H9 (cell line): ENCODE data around the gene CCDC13. TPM values are rescaled to one million over a fixed set of nuclear protein-coding genes. Genes with fewer than 3 reads are reported as not detected.

Experiments used
- DNase-seq: peaks from one replicate; pipeline ENCODE4 v3.0.0-alpha.2; 2017
- H2AFZ ChIP-seq: one replicate; pipeline ENCODE4 v1.6.1; 2013; ENCODE audit warnings: mild to moderate bottlenecking, low read length, control low read depth, moderate library complexity
- H2AK5ac ChIP-seq: 2 replicates; pipeline ENCODE4 v1.6.1; 2013; ENCODE audit warnings: low read length, control low read depth, mixed read lengths; ENCODE audit not compliant: insufficient read length
- H2BK120ac ChIP-seq: one replicate; pipeline ENCODE4 v1.6.1; 2013; ENCODE audit warnings: low read depth, mild to moderate bottlenecking, low read length, control low read depth, inconsistent platforms; ENCODE audit not compliant: poor library complexity, severe bottlenecking
- H2BK12ac ChIP-seq: 2 replicates; pipeline ENCODE4 v1.6.1; 2013; ENCODE audit warnings: low read length, control low read depth, mixed read lengths, low read depth; ENCODE audit not compliant: insufficient read length
- H2BK15ac ChIP-seq: 2 replicates; pipeline ENCODE4 v1.6.1; 2013; ENCODE audit warnings: low read depth, low read length, control low read depth
- H2BK20ac ChIP-seq: one replicate; pipeline ENCODE4 v1.6.1; 2013; ENCODE audit warnings: low read depth, mild to moderate bottlenecking, low read length, control low read depth, inconsistent platforms; ENCODE audit not compliant: poor library complexity, severe bottlenecking
- H2BK5ac ChIP-seq: 2 replicates; pipeline ENCODE4 v1.6.1; 2013; ENCODE audit warnings: low read length, control low read depth, mixed read lengths; ENCODE audit not compliant: insufficient read length
- H3K14ac ChIP-seq: 2 replicates; pipeline ENCODE4 v1.6.1; 2013; ENCODE audit warnings: low read length, control low read depth; ENCODE audit not compliant: insufficient read depth
- H3K18ac ChIP-seq: 2 replicates; pipeline ENCODE4 v1.6.1; 2013; ENCODE audit warnings: low read depth, mild to moderate bottlenecking, mixed read lengths, low read length, control low read depth; ENCODE audit not compliant: insufficient read length
- H3K23ac ChIP-seq: 2 replicates; pipeline ENCODE4 v1.6.1; 2013; ENCODE audit warnings: low read length, control low read depth, mixed read lengths, low read depth; ENCODE audit not compliant: insufficient read length
- H3K23me2 ChIP-seq: 2 replicates; pipeline ENCODE4 v1.6.1; 2013; ENCODE audit warnings: low read depth, mild to moderate bottlenecking, mixed read lengths, low read length, control low read depth; ENCODE audit not compliant: insufficient read length, poor library complexity, severe bottlenecking
- H3K27ac ChIP-seq: 2 replicates; pipeline ENCODE4 v1.5.1; 2013; ENCODE audit warnings: low read length, control low read depth, mixed read lengths, low read depth; ENCODE audit not compliant: insufficient read length
- H3K27me3 ChIP-seq: 2 replicates; pipeline ENCODE4 v1.6.1; 2013; ENCODE audit warnings: low read length, control low read depth, inconsistent platforms; ENCODE audit not compliant: insufficient read depth
- H3K4ac ChIP-seq: 2 replicates; pipeline ENCODE4 v1.6.1; 2013; ENCODE audit warnings: low read depth, mild to moderate bottlenecking, control low read depth, inconsistent platforms, low read length, moderate library complexity
- H3K4me1 ChIP-seq: 2 replicates; pipeline ENCODE4 v1.6.1; 2013; ENCODE audit warnings: low read length, control low read depth, inconsistent platforms; ENCODE audit not compliant: insufficient read depth
- H3K4me2 ChIP-seq: 2 replicates; pipeline ENCODE4 v1.6.1; 2013; ENCODE audit warnings: low read length, control low read depth, mixed read lengths; ENCODE audit not compliant: insufficient read length, insufficient read depth
- H3K56ac ChIP-seq: 2 replicates; pipeline ENCODE4 v1.6.1; 2013; ENCODE audit warnings: low read depth, mild to moderate bottlenecking, mixed read lengths, low read length, control low read depth; ENCODE audit not compliant: insufficient read length
- H3K79me1 ChIP-seq: 2 replicates; pipeline ENCODE4 v1.6.1; 2013; ENCODE audit warnings: low read depth, mild to moderate bottlenecking, moderate library complexity, low read length, control low read depth, inconsistent platforms; ENCODE audit not compliant: insufficient read depth, poor library complexity, severe bottlenecking
- H3K79me2 ChIP-seq: 2 replicates; pipeline ENCODE4 v1.6.1; 2013; ENCODE audit warnings: low read length, control low read depth, inconsistent platforms; ENCODE audit not compliant: insufficient read depth
- H3K9ac ChIP-seq: 2 replicates; pipeline ENCODE4 v1.6.1; 2013; ENCODE audit warnings: low read length, control low read depth, mixed read lengths; ENCODE audit not compliant: insufficient read length; ENCODE audit errors: extremely low read depth
- H3K9me3 ChIP-seq: one replicate; pipeline ENCODE4 v1.6.1; 2013; ENCODE audit warnings: low read depth, low read length, inconsistent platforms; ENCODE audit not compliant: control insufficient read depth
- H3T11ph ChIP-seq: one replicate; pipeline ENCODE4 v1.6.1; 2013; ENCODE audit warnings: mild to moderate bottlenecking, low read length, control low read depth, inconsistent platforms
- H4K20me1 ChIP-seq: one replicate; pipeline ENCODE4 v1.6.1; 2013; ENCODE audit not compliant: control insufficient read depth, insufficient read length, insufficient read depth
- H4K5ac ChIP-seq: 2 replicates; pipeline ENCODE4 v1.6.1; 2013; ENCODE audit warnings: low read depth, mild to moderate bottlenecking, mixed read lengths, low read length, control low read depth; ENCODE audit not compliant: insufficient read length
- H4K8ac ChIP-seq: replicated peaks from 2 replicates; pipeline ENCODE4 v1.6.1; 2013; ENCODE audit warnings: low read length, control low read depth, mixed read lengths, low read depth; ENCODE audit not compliant: insufficient read length
- H4K91ac ChIP-seq: 2 replicates; pipeline ENCODE4 v1.6.1; 2013; ENCODE audit warnings: low read depth, mild to moderate bottlenecking, moderate library complexity, mixed read lengths, low read length, control low read depth; ENCODE audit not compliant: insufficient read length
- H3K27ac Mint-ChIP-seq, 3 experiments: 2 replicates in 2 of 3; 3 replicates in 1 of 3; pipeline ENCODE4 v1.8.0; 2020 to 2021; ENCODE audit warnings: mixed read lengths in 3 of 3, mild to moderate bottlenecking in 1 of 3, moderate library complexity in 1 of 3
- H3K27me3 Mint-ChIP-seq: 2 replicates; pipeline ENCODE4 v1.8.0; 2021; ENCODE audit warnings: low read depth, mild to moderate bottlenecking, moderate library complexity, mixed read lengths
- H3K36me3 Mint-ChIP-seq, 3 experiments: 2 replicates in 2 of 3; 3 replicates in 1 of 3; pipeline ENCODE4 v1.8.0; 2020 to 2021; ENCODE audit warnings: low read depth in 3 of 3, mixed read lengths in 3 of 3; ENCODE audit not compliant: insufficient read depth in 1 of 3
- H3K4me1 Mint-ChIP-seq, 2 experiments: 2 replicates each; pipeline ENCODE4 v1.8.0; 2020; ENCODE audit warnings: mixed read lengths in 2 of 2
- H3K4me3 Mint-ChIP-seq, 2 experiments: 2 replicates in 1 of 2; 3 replicates in 1 of 2; pipeline ENCODE4 v1.8.0; 2020 to 2021; ENCODE audit warnings: mild to moderate bottlenecking in 2 of 2, mixed read lengths in 2 of 2, moderate library complexity in 1 of 2
- H3K9me3 Mint-ChIP-seq, 2 experiments: 2 replicates in 1 of 2; 3 replicates in 1 of 2; pipeline ENCODE4 v1.8.0; 2020; ENCODE audit warnings: mild to moderate bottlenecking in 2 of 2, mixed read lengths in 2 of 2, moderate library complexity in 1 of 2
- CTCF ChIP-seq: fragments of 200-600 bp; sonication (generic); conservative IDR thresholded peaks from 3 replicates; pipeline ENCODE4 v1.8.0; 2021; ENCODE audit warnings: antibody characterized with exemption, mild to moderate bottlenecking
- WGBS: extraction: QIAGEN DNeasy Blood & Tissue Kit; methylation state at CpG from one replicate; pipeline ENCODE4 v1.1.7; 2013; ENCODE audit warnings: missing lambda C conversion rate, low lambda C conversion rate, mixed read lengths; ENCODE audit not compliant: insufficient read length; ENCODE audit errors: extremely low coverage; 5-methylcytosine and 5-hydroxymethylcytosine counted together
- total RNA-seq: library from RNA; stranded (reverse); gene quantifications from 2 replicates; pipeline ENCODE4 v1.2.1, GENCODE V29; 2021

The CCDC13 gene
- total RNA-seq, 1 experiment from 2014 or later: not detected

DNA sequence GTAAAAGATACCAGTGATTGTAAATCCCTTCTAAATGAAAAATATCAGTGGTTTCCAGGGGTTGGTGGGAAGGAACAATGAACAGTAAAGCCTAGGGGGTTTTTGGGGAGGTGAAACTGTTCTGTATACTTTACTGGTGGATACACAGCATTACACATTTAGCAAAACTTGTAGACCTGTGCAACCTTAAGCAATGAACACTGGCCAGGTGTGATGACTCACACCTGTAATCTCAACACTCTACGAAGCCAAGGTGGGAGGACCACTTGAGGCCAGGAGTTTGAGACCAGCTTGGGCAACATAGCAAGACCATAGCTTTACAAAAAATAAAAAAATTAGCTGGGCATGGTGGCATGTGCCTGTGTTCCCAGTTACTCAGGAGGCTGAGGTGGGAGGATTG lies 1.8 kb downstream of the CCDC13 start:
- no CpG with 5 or more reads among the region's 1 CpG for WGBS
- Mint-ChIP-seq H3K4me1 (peaks cover 7 to 10% of the 10 kb centered on the region in 2 experiments), H3K9me3 (peaks cover 5 to 13% of the 10 kb centered on the region in 2 experiments; a peak in 3 of 5 replicates), H3K4me3 (no peak overlapping the region), H3K36me3 (no peaks in the 10 kb centered on the region; a peak in 2 of 7 replicates), H3K27ac (no peak overlapping the region), H3K27me3 (peaks cover 24% of the 10 kb centered on the region)
- Histone ChIP-seq H4K5ac (no peak overlapping the region), H3K9me3 (no peaks in the 10 kb centered on the region), H3K27me3 (no peaks in the 10 kb centered on the region), H2BK20ac (no peak overlapping the region), H3K79me1 (no peaks in the 10 kb centered on the region), H2BK5ac (no peak overlapping the region), H3K14ac (no peak overlapping the region), H3K4me1 (0 out of 2 replicates have a peak, but pooled peaks cover 2% of the 10 kb centered on the region), H2BK12ac (no peak overlapping the region), H2BK15ac (no peak overlapping the region), H2AFZ (no peak overlapping the region), H3K27ac (no peak overlapping the region), H3K4ac (no peak overlapping the region), H4K20me1 (no peaks in the 10 kb centered on the region), H3T11ph (no peak overlapping the region), H3K4me2 (no peak overlapping the region), H3K56ac (no peak overlapping the region), H4K91ac (no peak overlapping the region), H3K23me2 (peaks cover 10% of the 10 kb centered on the region), H4K8ac (no peak overlapping the region), H3K23ac (no peak overlapping the region), H3K18ac (no peak overlapping the region), H2BK120ac (no peak overlapping the region), H2AK5ac (no peak overlapping the region), H3K79me2 (no peaks in the 10 kb centered on the region), H3K9ac (no peak overlapping the region)
- no peak for TF ChIP-seq CTCF
- DNase-seq: no peak
